Cardiac muscle cell (in vitro differentiated cells and primary cell): ENCODE data around the gene HYPK. TPM values are rescaled to one million over a fixed set of nuclear protein-coding genes. Genes with fewer than 3 reads are reported as not detected.

ENCODE experiments used
- DNase-seq, 2 donors: peaks; one replicate each; pipeline versions ENCODE4 v3.0.0 to v3.0.0-alpha.2; 2010 to 2017; ENCODE audit warnings: low read depth in 1 of 2, low spot score in 1 of 2
- H3K27ac ChIP-seq: fragments of 200-600 bp; sonication (generic); 2 replicates; pipeline ENCODE4 v1.5.1; 2016
- H3K27me3 ChIP-seq: fragments of 200-600 bp; sonication (generic); 2 replicates; pipeline ENCODE4 v1.6.0; 2016; ENCODE audit warnings: control low read depth
- H3K36me3 ChIP-seq: fragments of 200-600 bp; sonication (generic); 2 replicates; pipeline ENCODE4 v1.5.1; 2016; ENCODE audit warnings: control low read depth
- H3K4me1 ChIP-seq: fragments of 200-600 bp; sonication (generic); 2 replicates; pipeline ENCODE4 v1.8.1; 2017; ENCODE audit warnings: low read depth, mild to moderate bottlenecking, mixed run types
- H3K4me3 ChIP-seq: fragments of 200-600 bp; sonication (generic); 2 replicates; pipeline ENCODE4 v1.5.1; 2016; ENCODE audit warnings: mild to moderate bottlenecking
- H3K9me3 ChIP-seq: fragments of 200-600 bp; sonication (generic); 2 replicates; pipeline ENCODE4 v1.5.1; 2017; ENCODE audit warnings: low read depth, mild to moderate bottlenecking, control low read depth
- polyA plus RNA-seq: library from polyadenylated mRNA; unstranded; fragments of >200 nt; fragmentation: Nextera tagmentation; extraction: Ambion mirVana; gene quantifications from 2 replicates; pipeline ENCODE4 v1.2.1, GENCODE V29; 2016
- total RNA-seq: library from RNA; depleted of rRNA; stranded (reverse); fragments of >200 nt; gene quantifications from 2 replicates; pipeline ENCODE4 v1.2.3, GENCODE V29; 2016
- TF ChIP-seq, protein P1 (sequence below): IDR thresholded peaks from 2 replicates; pipeline ENCODE4 v1.5.1; 2012; ENCODE audit warnings: low read depth, mild to moderate bottlenecking, low read length

The HYPK gene
- total and polyA plus RNA-seq, 2 experiments from 2014 or later, result 12.8 to 17.2 TPM

DNA sequence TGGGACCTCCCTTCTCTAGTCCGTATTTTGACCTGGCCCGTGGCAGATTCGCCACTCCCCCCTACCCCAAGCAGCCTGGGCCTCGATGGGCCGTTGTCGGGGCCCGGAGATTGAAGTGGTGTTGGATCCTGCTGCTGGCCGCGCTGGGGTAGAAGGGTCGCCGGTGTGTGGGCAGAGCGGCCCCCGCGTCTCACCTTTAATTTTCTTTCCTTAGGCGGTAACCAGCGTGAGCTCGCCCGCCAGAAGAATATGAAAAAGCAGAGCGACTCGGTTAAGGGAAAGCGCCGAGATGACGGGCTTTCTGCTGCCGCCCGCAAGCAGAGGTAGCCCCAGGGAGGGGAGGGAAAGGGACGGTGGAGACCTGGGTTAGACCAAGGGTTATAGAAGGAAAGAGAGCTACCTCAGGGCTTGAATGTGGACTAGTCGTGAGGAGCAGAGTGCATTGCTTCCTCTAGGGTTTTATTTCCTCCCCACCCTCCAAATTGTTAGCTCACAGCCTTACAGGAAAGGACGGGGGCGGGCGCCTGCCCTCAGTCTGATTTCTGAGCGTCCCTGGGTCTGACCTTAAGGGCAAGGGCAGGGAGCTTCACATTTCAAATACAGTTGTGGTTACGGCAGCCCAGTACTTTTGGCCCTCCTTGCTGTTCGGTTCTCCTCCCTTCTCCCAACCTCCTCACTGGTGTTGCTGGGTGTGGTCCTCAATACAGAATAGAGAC, 7.5 kb upstream of the HYPK start:
- Histone ChIP-seq H3K36me3 (peaks cover 11% of the 10 kb centered on the region), H3K4me1 (peaks cover 22% of the 10 kb centered on the region), H3K27me3 (no peaks in the 10 kb centered on the region), H3K27ac (peak overlapping the region; percentile 98), H3K9me3 (no peaks in the 10 kb centered on the region), H3K4me3 (peak overlapping the region; percentile 93)
- peak; percentile 23 to 47 for DNase-seq
- TF ChIP-seq, protein P1, sequence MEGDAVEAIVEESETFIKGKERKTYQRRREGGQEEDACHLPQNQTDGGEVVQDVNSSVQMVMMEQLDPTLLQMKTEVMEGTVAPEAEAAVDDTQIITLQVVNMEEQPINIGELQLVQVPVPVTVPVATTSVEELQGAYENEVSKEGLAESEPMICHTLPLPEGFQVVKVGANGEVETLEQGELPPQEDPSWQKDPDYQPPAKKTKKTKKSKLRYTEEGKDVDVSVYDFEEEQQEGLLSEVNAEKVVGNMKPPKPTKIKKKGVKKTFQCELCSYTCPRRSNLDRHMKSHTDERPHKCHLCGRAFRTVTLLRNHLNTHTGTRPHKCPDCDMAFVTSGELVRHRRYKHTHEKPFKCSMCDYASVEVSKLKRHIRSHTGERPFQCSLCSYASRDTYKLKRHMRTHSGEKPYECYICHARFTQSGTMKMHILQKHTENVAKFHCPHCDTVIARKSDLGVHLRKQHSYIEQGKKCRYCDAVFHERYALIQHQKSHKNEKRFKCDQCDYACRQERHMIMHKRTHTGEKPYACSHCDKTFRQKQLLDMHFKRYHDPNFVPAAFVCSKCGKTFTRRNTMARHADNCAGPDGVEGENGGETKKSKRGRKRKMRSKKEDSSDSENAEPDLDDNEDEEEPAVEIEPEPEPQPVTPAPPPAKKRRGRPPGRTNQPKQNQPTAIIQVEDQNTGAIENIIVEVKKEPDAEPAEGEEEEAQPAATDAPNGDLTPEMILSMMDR, result peak; percentile 15

DNA sequence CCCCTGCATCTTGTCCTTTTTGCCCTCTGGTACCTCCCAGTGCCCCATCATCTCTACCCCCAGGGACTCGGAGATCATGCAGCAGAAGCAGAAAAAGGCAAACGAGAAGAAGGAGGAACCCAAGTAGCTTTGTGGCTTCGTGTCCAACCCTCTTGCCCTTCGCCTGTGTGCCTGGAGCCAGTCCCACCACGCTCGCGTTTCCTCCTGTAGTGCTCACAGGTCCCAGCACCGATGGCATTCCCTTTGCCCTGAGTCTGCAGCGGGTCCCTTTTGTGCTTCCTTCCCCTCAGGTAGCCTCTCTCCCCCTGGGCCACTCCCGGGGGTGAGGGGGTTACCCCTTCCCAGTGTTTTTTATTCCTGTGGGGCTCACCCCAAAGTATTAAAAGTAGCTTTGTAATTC, 6.8 kb upstream of the HYPK start:
- TF ChIP-seq, protein P1, result no peak
- no peak for DNase-seq
- H3K27ac ChIP-seq, result peak overlapping the region; percentile 58

DNA sequence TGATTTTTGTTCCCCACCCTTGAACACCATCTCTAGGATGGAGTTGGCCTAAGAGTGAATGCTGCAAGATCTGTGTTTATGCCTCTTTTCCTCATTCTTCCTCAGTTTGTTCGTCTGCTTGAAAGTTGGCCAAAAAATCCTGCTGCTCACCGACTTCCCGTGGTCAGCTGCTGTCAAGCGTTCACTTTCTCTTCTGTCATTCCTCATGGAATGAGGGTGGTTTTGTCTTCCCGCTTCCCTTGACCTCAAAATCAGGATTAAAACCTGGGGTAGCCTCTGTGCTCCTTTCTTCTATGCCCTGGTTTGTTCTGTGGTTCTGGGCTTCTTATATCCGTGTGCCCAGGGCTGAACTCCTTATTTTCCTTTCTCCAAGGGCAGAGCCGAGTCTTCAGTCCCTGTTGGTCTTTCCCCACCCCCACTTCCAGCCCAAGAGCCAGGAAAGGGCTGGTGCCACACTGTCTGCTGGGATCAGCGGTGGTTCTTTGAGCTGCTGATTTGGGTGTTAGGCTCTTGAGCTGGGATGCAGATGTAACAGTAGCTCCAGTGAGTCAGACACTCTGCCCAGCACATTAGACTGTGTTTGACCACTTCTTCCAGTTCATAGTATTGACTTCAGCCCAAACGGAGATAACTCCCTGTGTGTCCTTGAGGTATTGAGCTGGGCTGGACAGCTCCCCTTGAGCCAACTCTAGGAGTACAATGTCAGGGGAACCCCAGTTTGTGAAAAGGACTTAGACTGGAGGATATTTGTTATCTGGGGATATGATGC, 5.9 kb upstream of the HYPK start:
- peaks cover 11% of the 10 kb centered on the region for H3K36me3 ChIP-seq
- H3K9me3 ChIP-seq, result no peaks in the 10 kb centered on the region
- TF ChIP-seq, protein P1, result no peak
- no peaks in the 10 kb centered on the region for H3K27me3 ChIP-seq
- H3K4me1 ChIP-seq, result peaks cover 22% of the 10 kb centered on the region
- H3K4me3 ChIP-seq, result no peak overlapping the region
- peak overlapping the region; percentile 58 for H3K27ac ChIP-seq
- DNase-seq, result peak; percentile 46 to 67

More for the DNA sequence above, 6.8 kb upstream of the HYPK start:
- Histone ChIP-seq H3K4me3 (peak overlapping the region; percentile 93), H3K36me3 (peaks cover 11% of the 10 kb centered on the region), H3K9me3 (no peaks in the 10 kb centered on the region), H3K4me1 (peaks cover 22% of the 10 kb centered on the region), H3K27me3 (no peaks in the 10 kb centered on the region)

DNA sequence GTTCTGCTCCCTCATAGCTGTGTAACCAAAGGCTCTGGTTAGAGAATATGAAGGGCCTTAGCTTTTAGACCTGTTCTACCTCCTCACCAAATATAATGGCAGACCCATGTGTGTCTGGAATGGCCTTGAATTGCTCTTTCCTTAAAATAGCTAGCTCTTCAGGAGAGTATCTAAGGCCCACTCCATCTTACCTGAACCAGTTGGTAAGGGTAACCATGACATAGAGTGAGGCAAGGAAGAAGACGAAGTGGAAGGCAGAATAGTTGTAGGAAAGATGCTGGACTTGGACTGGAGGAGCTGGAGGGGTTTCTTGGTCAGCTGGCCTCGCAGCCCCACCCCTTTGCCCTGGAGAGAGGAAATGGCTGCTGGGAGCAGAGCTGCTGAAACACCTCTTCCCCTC, 5.2 kb upstream of the HYPK start:
- peak overlapping the region; percentile 58 for H3K27ac ChIP-seq
- peaks cover 22% of the 10 kb centered on the region for H3K4me1 ChIP-seq
- H3K27me3 ChIP-seq, result no peaks in the 10 kb centered on the region
- DNase-seq, result no peak
- no peak overlapping the region for H3K4me3 ChIP-seq
- peaks cover 11% of the 10 kb centered on the region for H3K36me3 ChIP-seq
- TF ChIP-seq, protein P1, result no peak
- no peaks in the 10 kb centered on the region for H3K9me3 ChIP-seq

DNA sequence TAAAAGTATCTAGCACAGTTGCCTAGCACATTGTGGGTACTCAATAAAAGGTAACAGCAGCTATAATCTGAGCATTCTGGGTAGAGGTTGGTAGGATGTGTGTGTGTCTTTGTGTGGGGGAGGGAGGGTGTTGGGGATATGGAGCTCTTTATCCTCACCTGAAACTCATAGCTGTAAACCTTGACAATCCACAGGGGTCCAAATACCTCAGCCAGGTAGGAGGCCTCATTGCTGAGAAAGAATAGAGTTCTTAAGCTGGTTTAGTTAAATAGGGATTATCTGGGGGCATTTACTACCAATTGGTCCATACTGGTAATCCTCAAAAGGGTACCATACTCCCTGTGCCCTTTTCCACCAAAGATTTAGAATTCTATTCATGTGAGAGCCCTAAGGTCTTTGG, 4.4 kb upstream of the HYPK start:
- no peak overlapping the region for H3K4me3 ChIP-seq
- H3K27me3 ChIP-seq, result no peaks in the 10 kb centered on the region
- TF ChIP-seq, protein P1, result no peak
- no peak for DNase-seq
- H3K27ac ChIP-seq, result peak overlapping the region; percentile 69
- no peaks in the 10 kb centered on the region for H3K9me3 ChIP-seq
- H3K4me1 ChIP-seq, result peaks cover 22% of the 10 kb centered on the region
- peaks cover 11% of the 10 kb centered on the region for H3K36me3 ChIP-seq
